ENCODE results near the gene DAGLA. TPM values are rescaled to one million over a fixed set of nuclear protein-coding genes. Genes with fewer than 3 reads are reported as not detected.
A peak's percentile ranks its signal among the peaks of the same experiment; 100 is the strongest.

DAGLA gene
- total and polyA plus RNA-seq, 2 experiments from 2014 or later = 1.3 TPM

DNA sequence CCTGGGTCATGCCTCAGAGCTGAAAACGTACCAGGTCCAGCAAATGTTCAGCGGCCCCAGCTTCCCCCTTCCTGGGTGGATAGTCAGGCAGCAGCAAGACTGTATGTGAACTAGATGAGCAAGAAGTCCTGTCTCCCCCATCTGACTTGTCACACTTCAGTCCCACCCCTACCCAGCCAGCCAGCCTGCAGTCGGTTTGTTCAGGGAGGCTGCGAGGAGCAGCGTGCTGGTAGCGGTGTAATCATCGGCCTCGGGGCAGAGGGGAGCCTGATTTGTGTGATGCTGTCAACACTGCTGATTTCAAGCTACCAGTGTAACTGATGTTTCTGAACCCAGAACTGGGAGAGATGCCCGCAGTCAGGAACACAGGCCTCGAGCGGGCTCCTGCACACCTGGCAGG, 102.7 kb downstream of the DAGLA start:
- whole genome bisulfite sequencing, 2 experiments (ENCODE audit: low coverage in 1 of 2, low lambda C conversion rate in 2 of 2, missing lambda C conversion rate in 2 of 2) = 83 to 86% methylated on average over 11 of the region's 11 CpGs
- TF ChIP-seq EZH2 (IDR thresholded peaks at IDR 0.05; ENCODE audit: insufficient read depth, poor library complexity, severe bottlenecking) (no peak), EZH2phosphoT487 (IDR thresholded peaks at IDR 0.05; ENCODE audit: insufficient read depth, low read depth) (no peak)

DNA sequence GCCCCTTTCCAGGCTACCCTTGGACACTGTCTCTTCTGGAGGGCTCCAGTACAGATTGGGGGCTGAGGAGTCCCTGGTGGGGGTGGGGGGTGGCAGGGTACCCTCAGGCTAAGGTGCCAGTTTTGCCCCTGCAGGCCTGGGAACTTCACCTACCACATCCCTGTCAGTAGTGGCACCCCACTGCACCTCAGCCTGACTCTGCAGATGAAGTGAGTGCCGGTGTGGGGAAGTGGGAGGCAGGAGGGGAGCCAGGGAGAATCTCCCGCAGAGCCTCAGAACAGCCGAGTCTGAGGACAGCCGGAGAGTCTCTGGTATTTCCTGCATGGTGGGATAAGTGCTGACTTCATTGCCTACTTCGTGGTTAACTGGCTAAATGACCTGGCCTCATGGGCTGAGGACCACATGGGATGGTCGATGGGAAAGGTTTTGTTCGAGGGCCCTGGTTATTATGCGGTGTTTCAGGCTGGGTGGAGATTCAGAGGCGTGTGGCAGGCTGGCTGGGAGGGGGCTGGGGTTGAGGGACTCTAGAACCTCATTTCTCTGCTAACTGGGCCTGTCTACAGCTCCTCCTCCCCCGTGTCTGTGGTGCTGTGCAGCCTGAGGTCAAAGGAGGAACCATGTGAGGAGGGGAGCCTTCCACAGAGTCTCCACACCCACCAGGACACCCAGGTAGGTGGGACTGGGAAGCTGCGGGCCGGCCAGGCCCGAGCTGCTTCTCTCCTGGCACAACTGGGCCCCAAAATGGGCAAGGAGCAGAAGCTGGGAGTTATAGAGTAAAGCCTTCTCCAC, 103.7 kb downstream of the DAGLA start:
- H3F3A ChIP-seq (ENCODE audit: insufficient read depth) = no peaks in the 10 kb centered on the region
- WGBS, 2 experiments (ENCODE audit: low coverage in 1 of 2, low lambda C conversion rate in 2 of 2, missing lambda C conversion rate in 2 of 2) = 64 to 65% methylated on average over 13 of the region's 13 CpGs
- H3K36me3 ChIP-seq (ENCODE audit: low read depth) = 0 out of 2 replicates have a peak, but pooled peaks cover 5% of the 10 kb centered on the region
- no peak overlapping the region for H3K27ac ChIP-seq
- H3K79me2 ChIP-seq (ENCODE audit: insufficient read depth) = no peaks in the 10 kb centered on the region
- H3K4me2 ChIP-seq (ENCODE audit: unreplicated experiment) = no peak overlapping the region
- in situ Hi-C loops (cut with MboI) = no loop called here
- H4K20me1 ChIP-seq (ENCODE audit: insufficient read depth) = no peaks in the 10 kb centered on the region
- no peak overlapping the region for H2AFZ ChIP-seq
- H3K27me3 ChIP-seq (replicated peaks; ENCODE audit: insufficient read depth) = no peaks in the 10 kb centered on the region
- TF ChIP-seq EZH2 (IDR thresholded peaks at IDR 0.05; ENCODE audit: insufficient read depth, poor library complexity, severe bottlenecking) = no peak
- H3K9me3 ChIP-seq (ENCODE audit: low read depth) = no peaks in the 10 kb centered on the region
- H3K9me2 ChIP-seq (ENCODE audit: insufficient read depth) = no peaks in the 10 kb centered on the region
- peak; percentile 34 for DNase-seq
- H3K4me3 ChIP-seq = no peak overlapping the region
- no peaks in the 10 kb centered on the region for H3K4me1 ChIP-seq (ENCODE audit: insufficient read depth)
- H3K9ac ChIP-seq = no peak overlapping the region

More for the DNA sequence above, 102.7 kb downstream of the DAGLA start:
- Histone ChIP-seq H3K9me3 (ENCODE audit: low read depth) (no peaks in the 10 kb centered on the region), H3K4me1 (ENCODE audit: insufficient read depth) (no peaks in the 10 kb centered on the region), H3K9me2 (ENCODE audit: insufficient read depth) (no peaks in the 10 kb centered on the region), H3F3A (ENCODE audit: insufficient read depth) (no peaks in the 10 kb centered on the region), H3K4me2 (ENCODE audit: unreplicated experiment) (no peak overlapping the region), H3K36me3 (ENCODE audit: low read depth) (no peaks in the 10 kb centered on the region), H3K27me3 (replicated peaks; ENCODE audit: insufficient read depth) (no peaks in the 10 kb centered on the region), H3K79me2 (ENCODE audit: insufficient read depth) (no peaks in the 10 kb centered on the region), H2AFZ (no peak overlapping the region), H3K4me3 (no peak overlapping the region), H3K27ac (no peak overlapping the region), H3K9ac (no peak overlapping the region), H4K20me1 (ENCODE audit: insufficient read depth) (no peaks in the 10 kb centered on the region)
- no peak for DNase-seq
- in situ Hi-C loops (cut with MboI) = no loop called here

DNA sequence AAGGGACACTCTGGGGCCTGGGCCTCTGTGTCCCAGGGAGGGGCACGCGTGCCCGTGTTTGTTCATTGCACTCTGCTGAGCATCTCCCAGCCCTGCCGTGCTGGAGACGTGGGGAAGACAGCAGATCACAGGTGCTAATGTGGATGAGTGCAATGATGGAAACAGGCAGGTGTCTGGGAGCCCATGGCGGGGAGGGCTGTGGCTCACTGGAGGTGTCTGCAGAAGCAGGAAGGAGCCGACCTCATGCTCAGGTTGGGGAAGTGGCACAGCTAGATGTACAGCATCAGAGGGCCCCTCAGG, 104.3 kb downstream of the DAGLA start:
- no peaks in the 10 kb centered on the region for H3K9me3 ChIP-seq (ENCODE audit: low read depth)
- H3K4me1 ChIP-seq (ENCODE audit: insufficient read depth) = no peaks in the 10 kb centered on the region
- no peak for DNase-seq
- no peaks in the 10 kb centered on the region for H3K79me2 ChIP-seq (ENCODE audit: insufficient read depth)
- no peak overlapping the region for H2AFZ ChIP-seq
- no peaks in the 10 kb centered on the region for H4K20me1 ChIP-seq (ENCODE audit: insufficient read depth)
- H3K9me2 ChIP-seq (ENCODE audit: insufficient read depth) = no peaks in the 10 kb centered on the region
- TF ChIP-seq EZH2 (IDR thresholded peaks at IDR 0.05; ENCODE audit: insufficient read depth, poor library complexity, severe bottlenecking) = no peak
- no peak for TF ChIP-seq EZH2phosphoT487 (IDR thresholded peaks at IDR 0.05; ENCODE audit: insufficient read depth, low read depth)
- no peaks in the 10 kb centered on the region for H3K27me3 ChIP-seq (replicated peaks; ENCODE audit: insufficient read depth)
- H3K27ac ChIP-seq = no peak overlapping the region
- H3K4me2 ChIP-seq (ENCODE audit: unreplicated experiment) = no peak overlapping the region
- 69 to 79% methylated on average over 7 of the region's 7 CpGs for WGBS, 2 experiments (ENCODE audit: low coverage in 1 of 2, low lambda C conversion rate in 2 of 2, missing lambda C conversion rate in 2 of 2)
- H3K36me3 ChIP-seq (ENCODE audit: low read depth) = 0 out of 2 replicates have a peak, but pooled peaks cover 9% of the 10 kb centered on the region
- no peaks in the 10 kb centered on the region for H3F3A ChIP-seq (ENCODE audit: insufficient read depth)
- H3K4me3 ChIP-seq = no peak overlapping the region
- in situ Hi-C loops (cut with MboI) = no loop called here
- no peak overlapping the region for H3K9ac ChIP-seq

DNA sequence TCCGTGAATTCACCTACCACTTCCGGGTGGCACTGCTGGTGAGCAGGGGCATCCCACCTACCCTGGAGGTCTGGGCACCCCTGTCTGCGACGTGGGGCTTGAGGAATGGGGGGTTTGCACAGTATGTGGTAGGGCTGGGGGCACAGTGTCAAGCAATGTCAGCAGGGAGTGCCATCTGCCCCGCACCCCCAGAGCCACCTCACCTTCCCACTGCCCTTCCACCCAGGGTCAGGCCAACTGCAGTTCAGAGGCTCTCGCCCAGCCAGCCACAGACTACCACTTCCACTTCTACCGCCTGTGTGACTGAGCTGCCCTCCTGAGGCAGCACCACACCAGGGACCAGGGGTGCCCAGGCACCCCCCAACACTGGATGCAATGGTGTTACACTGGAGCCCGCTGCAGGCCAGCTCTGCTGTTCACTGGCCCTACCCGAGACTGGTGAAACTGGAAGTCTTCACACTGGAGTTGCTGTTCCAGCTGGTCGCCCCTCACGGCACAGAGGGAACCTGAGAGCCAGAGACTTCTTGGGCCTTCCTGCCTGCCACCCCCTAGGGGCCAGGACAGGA, 105.7 kb downstream of the DAGLA start:
- H3K27ac ChIP-seq = no peak overlapping the region

More for the DNA sequence above, 105.7 kb downstream of the DAGLA start:
- no peaks in the 10 kb centered on the region for H3K9me3 ChIP-seq (ENCODE audit: low read depth)
- H3K9ac ChIP-seq = no peak overlapping the region
- no peaks in the 10 kb centered on the region for H3F3A ChIP-seq (ENCODE audit: insufficient read depth)
- no peaks in the 10 kb centered on the region for H4K20me1 ChIP-seq (ENCODE audit: insufficient read depth)
- 0 out of 2 replicates have a peak, but pooled peaks cover 12% of the 10 kb centered on the region for H3K36me3 ChIP-seq (ENCODE audit: low read depth)
- H2AFZ ChIP-seq = no peak overlapping the region
- WGBS, 2 experiments (ENCODE audit: low coverage in 1 of 2, low lambda C conversion rate in 2 of 2, missing lambda C conversion rate in 2 of 2) = 82 to 83% methylated on average over 11 of the region's 11 CpGs
- no peak overlapping the region for H3K4me3 ChIP-seq
- no peak overlapping the region for H3K4me2 ChIP-seq (ENCODE audit: unreplicated experiment)
- H3K79me2 ChIP-seq (ENCODE audit: insufficient read depth) = peaks cover 10% of the 10 kb centered on the region
- in situ Hi-C loops (cut with MboI) = no loop called here
- H3K9me2 ChIP-seq (ENCODE audit: insufficient read depth) = no peaks in the 10 kb centered on the region
- no peaks in the 10 kb centered on the region for H3K27me3 ChIP-seq (replicated peaks; ENCODE audit: insufficient read depth)
- TF ChIP-seq EZH2 (IDR thresholded peaks at IDR 0.05; ENCODE audit: insufficient read depth, poor library complexity, severe bottlenecking) (no peak), EZH2phosphoT487 (IDR thresholded peaks at IDR 0.05; ENCODE audit: insufficient read depth, low read depth) (no peak)
- no peak for DNase-seq
- H3K4me1 ChIP-seq (ENCODE audit: insufficient read depth) = 0 out of 2 replicates have a peak, but pooled peaks cover under 1% of the 10 kb centered on the region

All from GM23248 (cell line).